GM12891 (cell line): ENCODE measurements around the gene SEMA5A.

Experiments used
- PAX5 ChIP-seq: IDR thresholded peaks from 2 replicates; pipeline ENCODE4 v1.6.1; 2011; ENCODE audit warnings: low read length, moderate library complexity, mild to moderate bottlenecking; ENCODE audit not compliant: insufficient read depth, severe bottlenecking
- POLR2A ChIP-seq: IDR thresholded peaks from 2 replicates; pipeline ENCODE4 v1.6.1; 2011; ENCODE audit warnings: low read depth, low read length, control low read depth
- POLR2AphosphoS5 ChIP-seq: IDR thresholded peaks from 2 replicates; pipeline ENCODE4 v1.6.1; 2011; ENCODE audit warnings: low read depth, low read length, control low read depth
- POU2F2 ChIP-seq: IDR thresholded peaks from 2 replicates; pipeline ENCODE4 v1.6.1; 2011; ENCODE audit warnings: low read depth, mild to moderate bottlenecking, control low read depth, low read length, moderate library complexity
- SPI1 ChIP-seq: IDR thresholded peaks from 2 replicates; pipeline ENCODE4 v1.6.1; 2011; ENCODE audit warnings: low read depth, low read length, control low read depth
- TAF1 ChIP-seq: IDR thresholded peaks from 2 replicates; pipeline ENCODE4 v1.6.1; 2011; ENCODE audit warnings: low read depth, low read length, control low read depth

GRCh38 chr5:9201011-9201410 lies 344.9 kb downstream of the SEMA5A start:
- TF ChIP-seq POLR2AphosphoS5 (no peak), TAF1 (no peak), POLR2A (no peak), PAX5 (no peak), POU2F2 (no peak), SPI1 (no peak)
